Upper lobe of left lung (tissue), 4 donors: ENCODE data around the gene SGCA.

Source experiments
- CTCF ChIP-seq, 6 experiments: fragments of 450-650 bp in 4 of 6; fragments of 200-600 bp in 2 of 6; sonication (generic) in 2 of 6; IDR thresholded peaks; one replicate each; pipeline ENCODE4 v1.5.1; 2016 to 2019; ENCODE audit warnings: antibody characterized with exemption in 6 of 6
- EP300 ChIP-seq, 4 donors: sonication (generic); formaldehyde crosslinking; IDR thresholded peaks; one replicate each; pipeline ENCODE4 v1.5.1; 2017; ENCODE audit warnings: antibody characterized with exemption in 4 of 4, control low read depth in 2 of 4
- POLR2AphosphoS5 ChIP-seq, 2 donors: sonication (generic); formaldehyde crosslinking; IDR thresholded peaks; one replicate each; pipeline ENCODE4 v1.5.1; 2017; ENCODE audit warnings: antibody characterized with exemption in 2 of 2

GRCh38 chr17:50198026-50198669, 32.3 kb downstream of the SGCA start:
- TF ChIP-seq POLR2AphosphoS5 (IDR thresholded peaks at IDR 0.05) (no peak), EP300 (IDR thresholded peaks at IDR 0.05) (no peak), CTCF (IDR thresholded peaks at IDR 0.05) (peak; percentile 34 to 64 (median 59))
